NCI-H2196 (cell line): Measurements from ENCODE around the gene TRIM62.
"Not testable (repeated sequence)": the region's sequence is repeated elsewhere in the genome, so short reads cannot be mapped to it uniquely, and the experiment has no call there.

Source experiments
- DNase-seq: peaks from one replicate; lab custom pipeline; 2025; ENCODE audit not compliant: unreplicated experiment; lab: John Stamatoyannopoulos, UW

The TRIM62 gene

DNA sequence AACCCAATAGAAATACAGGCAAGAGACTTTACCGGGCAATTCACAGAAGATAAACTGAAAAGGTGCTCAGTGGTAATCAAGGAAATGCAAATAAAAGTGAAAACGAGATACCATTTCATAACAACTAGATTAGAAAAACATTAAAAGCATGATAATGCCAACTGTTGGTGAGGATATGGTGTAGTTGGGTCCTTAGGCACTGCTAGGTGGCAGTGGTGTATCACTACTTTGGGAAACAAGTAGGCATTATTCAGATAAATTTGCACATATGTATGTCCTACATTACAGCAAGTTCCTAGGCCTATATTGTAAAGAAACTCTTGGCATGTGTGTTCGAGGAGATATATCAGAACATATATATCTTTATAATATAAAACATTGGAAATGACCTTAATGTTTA is 69.9 kb downstream of the TRIM62 start:
- DNase-seq, result no peak

DNA sequence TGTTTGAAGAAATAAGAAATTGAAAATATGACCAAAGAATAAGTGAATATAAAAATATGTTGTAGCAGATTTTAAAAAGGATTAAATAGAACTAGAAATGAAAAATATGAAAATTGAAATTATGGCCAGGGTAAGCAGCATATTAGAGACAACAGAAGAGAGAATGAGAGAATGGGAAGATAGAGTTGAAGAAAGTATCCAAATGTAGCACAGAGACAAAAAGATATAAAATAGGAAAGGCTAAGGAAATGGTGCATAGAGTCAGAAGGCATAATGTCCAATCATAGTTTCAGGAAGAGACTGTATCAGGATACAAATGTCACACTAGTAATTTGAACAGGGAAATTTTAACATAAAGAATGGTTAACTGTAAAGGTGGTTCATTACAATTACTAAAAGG is 71.4 kb downstream of the TRIM62 start:
- no peak for DNase-seq

DNA sequence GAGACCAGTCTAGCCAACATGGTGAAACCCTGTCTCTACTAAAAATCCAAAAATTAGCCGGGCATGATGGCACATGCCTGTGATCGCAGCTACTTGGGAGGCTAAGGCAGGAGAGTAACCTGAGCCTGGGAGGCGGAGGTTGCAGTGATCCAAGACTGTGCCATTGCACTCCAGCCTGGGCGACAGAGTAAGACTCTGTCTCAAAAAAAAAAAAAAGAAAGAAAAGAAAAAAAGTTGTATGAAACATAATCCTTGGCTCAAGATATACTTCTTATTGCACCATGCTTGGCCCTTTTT is 81.8 kb downstream of the TRIM62 start:
- not testable (repeated sequence) for DNase-seq

DNA sequence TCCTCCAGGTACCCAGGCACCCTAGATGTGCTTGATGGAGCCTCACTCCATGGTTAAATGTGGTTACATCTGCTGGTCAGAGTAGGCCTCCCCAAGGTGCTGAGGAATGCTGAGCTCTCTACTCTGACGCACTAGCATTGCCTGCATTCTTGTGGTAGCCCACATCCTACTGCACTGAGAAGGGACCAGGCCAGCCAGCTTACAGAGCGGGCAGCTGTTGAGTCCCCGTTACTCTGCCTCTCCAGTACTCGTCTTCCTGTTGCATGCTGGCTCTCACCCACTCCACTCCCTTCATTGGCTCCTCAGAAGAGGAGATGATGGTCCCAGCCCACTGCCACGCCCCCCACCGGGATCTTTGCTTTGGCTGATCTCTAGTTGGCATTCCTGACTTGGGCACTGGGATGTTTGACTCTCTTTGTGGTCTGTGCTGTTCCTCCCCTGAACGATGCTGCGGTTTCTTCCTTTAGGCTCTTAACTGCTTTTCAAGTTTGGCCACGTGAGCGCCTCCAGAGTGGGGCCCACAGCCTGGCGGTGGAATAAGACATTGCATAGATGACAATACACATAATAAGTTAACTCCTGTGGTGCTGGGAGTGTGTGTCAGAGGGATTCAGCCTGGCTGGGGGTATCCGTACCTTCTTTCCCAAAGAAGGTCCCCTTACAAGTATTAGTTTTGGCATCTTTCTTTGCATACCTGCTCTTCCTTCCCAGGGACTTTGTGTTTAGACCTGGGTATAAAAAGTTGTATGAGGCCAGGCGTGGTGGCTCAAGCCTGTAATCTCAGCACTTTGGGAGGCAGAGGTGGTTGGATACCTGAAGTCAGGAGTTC is 82.3 kb downstream of the TRIM62 start:
- DNase-seq, result peak; percentile 29

DNA sequence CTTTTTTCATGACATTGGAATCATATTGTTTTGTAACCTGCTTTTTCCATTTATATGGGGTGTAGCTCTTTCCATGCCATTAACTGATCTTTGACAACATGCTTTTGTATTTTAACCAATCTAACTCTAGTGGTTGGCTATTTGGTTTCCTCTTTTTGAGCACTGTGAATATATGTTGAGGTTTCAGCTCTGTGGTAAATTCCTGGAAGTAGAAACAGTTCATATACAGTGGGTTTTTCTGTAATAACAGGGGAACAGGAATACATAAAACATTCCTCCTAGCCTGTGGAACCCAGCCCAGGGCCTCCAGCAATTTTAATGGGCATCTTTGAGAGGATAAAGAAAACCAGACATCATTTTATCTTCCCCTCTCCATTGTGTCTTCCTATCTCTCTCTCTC is 83.5 kb downstream of the TRIM62 start:
- DNase-seq, result no peak

DNA sequence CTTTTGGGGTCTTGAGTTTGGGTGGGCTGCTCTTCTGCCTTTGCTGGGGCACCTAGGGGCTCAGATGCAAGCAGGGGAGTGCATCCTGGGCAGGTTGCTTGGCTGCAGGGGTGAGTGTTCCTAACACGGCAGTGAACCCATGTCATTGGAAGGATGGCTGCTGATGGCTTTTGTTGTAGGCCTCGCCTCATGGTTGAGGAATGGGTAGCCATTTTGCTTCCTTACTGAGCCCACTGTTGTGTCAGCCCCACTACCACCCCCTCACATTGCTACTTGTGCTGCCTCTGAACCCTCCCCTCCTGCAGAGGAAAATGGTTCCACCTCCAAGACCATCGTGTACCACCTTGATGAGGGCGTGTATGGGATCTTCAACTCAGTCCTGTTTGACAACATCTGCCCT is 84.1 kb downstream of the TRIM62 start:
- DNase-seq, result no peak

DNA sequence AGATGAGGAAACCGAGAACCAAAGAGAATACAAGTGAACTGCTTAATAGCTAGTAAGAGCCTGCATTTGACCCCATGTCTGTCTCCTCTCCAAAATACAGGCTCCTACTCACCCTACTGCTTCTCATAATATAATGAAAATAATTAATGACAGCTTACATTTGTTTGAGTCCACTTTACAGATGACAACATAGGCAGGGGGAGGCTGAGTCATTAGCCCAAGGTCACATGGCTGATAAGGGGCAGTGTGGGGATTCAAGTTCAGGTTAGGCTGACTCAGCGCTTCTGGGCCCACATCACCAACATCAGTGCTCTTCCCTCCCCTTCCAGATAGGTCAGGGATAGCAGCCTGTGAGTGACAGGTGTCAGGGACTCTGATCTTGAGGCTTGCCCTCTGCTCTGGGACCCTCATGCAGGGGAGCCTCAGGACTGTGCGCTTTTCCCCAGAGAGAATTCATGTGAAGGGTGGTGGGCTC is 84.7 kb downstream of the TRIM62 start:
- no peak for DNase-seq

DNA sequence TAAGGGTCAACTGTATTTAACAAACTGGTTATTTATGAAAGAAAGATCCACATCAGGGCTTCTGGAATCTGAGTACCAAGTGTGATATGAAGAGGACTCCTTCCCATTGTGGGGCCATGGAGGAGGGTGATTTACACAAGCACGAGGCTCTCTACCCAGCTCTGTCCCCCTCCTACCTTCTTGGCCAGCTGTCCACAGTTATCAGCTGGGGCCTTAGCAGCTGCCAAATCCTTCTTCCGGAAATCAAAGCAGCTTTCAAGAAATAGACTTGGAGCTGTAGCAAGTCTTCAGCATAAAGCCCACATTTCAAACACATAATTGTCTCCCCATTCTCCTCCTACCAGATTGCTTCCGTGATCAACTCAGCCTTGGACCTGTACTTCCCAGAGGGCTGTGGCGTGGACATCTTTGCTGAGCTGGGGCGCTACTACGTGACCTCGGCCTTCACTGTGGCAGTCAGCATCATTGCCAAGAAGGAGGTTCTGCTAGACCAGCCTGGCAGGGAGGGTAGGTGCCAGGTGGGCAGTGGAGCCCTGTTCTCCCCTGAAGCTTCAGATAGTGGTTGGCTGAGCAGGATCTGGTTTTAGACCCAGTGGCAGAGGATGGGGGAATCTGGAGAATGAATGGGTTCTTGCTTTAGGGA is 85.4 kb downstream of the TRIM62 start:
- DNase-seq, result no peak
